ENCODE measurements around the gene KRTCAP2.
"Not testable (repeated sequence)": the region's sequence is repeated elsewhere in the genome, so short reads cannot be mapped to it uniquely, and the experiment has no call there.

Gene KRTCAP2

DNA sequence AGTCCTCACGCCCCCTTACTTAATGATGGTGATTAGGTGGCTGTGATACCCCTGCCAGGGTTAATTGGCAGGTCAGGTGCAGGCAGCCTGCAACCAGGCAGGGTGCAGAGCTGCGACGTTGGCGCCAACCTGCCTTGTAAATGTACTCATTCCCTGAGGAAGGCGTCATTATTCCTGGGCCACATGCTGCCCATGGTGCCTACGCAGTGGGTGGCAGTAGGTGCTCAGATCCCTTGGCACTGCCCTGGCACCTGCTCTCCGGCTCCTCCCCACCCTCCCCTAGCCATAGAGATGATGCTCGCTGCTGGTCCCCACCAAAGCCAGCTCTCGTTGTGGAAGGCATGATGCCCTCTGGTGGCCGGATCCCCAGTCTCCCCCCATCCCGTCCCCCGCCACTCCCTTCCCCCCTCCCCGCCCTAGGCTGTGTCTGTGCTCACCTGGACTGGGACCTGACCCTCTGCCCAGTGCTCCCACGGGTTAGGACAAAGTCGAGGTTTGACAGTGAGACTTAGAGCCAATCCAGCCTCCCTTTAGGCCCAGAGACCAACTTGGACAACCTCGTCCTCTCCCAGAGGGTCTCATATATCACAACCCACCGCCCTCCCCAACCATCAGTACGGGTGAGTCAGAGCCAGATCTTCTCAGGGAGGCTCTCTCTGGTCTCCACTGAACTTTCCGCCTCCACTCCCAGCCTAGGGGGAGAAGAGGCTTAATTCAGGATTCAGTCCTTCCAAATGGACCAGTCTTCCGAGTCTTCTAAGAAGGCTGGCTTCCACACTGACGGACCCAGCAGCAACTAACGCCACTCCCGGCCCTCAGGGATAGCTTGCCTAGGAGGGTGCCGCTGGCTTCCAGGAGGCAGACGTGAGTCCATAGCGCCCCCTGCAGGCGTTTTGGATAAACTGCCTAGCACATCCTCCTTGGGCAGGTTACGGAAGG, 5.7 kb downstream of the KRTCAP2 start:
- peak; percentile 88 for DNase-seq

DNA sequence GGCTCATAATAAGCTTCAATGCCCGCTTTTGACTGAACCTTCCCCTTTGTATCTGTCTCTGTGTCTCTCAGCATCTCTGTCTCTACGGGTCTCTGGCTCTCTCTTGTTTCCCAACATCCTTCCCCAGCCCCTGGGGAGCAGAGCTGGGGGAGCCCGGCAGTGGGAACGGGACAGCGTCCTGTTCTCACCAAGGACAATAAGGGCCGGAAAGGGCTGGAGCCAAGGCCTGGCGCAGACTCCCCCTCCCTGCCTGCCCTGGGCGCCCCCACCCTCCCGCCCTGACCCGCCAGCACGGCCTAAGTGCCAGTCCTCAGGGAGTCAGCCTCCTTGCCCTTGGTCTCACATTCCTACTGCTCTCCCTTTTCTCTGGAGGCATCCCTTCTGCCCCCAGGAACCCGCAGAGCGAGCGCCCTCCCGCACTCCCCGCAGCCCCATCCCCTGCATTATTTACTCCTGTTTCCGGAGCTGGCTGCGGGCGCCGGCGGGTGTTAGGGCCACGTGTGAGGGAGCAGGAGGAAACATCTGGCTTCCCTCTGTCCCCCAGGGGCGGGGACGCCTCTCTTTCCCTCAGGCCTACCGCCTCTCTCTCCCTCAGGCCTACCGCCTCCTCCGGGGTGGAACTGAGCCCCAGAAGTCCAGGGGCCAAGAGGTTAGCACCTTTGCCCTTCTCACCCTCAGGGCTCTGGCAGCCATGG, 6.5 kb downstream of the KRTCAP2 start:
- DNase-seq, result peak; percentile 65

DNA sequence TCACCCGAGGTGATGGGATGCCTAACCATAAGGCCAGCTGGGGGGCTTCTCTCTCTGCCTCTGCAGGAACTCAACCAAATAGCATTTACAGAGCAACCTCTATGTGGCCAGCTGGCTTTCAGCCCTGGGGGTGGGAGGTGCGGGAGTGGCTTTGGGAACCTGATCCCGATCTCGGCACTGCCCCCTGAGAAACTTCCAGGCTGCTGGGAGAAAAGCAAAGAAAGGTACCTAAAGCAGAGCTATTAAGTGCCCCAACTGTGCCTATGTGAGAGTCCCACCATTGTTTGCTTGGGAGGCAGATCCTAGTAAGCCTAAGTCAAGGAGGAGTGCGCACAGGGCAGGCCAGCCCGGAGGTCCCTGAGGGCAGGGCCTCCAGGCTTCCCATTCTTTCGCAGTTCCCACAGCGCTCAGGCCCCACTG, 7.0 kb downstream of the KRTCAP2 start:
- DNase-seq, result no peak

DNA sequence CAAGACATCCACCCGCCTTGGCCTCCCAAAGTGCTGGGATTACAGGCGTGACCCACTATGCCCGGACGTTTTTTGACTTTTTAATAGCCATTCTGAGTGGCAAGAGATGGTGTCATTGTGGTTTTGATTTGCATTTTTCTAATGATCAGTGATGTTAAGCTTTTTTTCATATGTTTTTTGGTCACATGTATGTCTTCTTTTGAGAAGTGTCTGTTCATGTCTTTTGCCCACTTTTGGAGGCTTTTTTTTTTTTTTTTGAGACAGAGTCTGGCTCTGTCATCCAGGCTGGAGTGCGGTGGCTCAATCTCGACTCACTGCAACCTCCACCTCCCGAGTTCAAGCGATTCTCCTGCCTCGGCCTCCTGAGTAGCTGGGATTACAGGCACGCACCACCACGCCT, 8.5 kb downstream of the KRTCAP2 start:
- not testable (repeated sequence) for DNase-seq

DNA sequence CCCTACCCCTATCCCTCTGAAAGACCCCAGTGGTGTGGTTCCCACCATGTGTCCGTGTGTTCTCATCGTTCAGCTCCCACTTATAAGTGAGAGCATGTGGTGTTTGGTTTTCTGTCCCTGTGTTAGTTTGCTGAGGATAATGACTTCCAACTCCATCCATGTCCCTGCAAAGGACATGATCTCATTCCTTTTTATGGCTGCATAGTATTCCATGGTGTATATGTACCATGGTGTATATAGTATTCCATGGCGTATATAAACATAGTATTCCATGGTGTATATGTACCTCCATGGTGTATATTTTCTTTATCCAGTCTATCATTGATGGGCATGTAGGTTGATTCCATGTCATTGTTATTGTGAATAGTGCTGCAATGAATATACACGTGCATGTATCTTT, 9.3 kb downstream of the KRTCAP2 start:
- DNase-seq, result not testable (repeated sequence)

GRCh38 chr1:155162631-155163030, 10.5 kb downstream of the KRTCAP2 start:
- not testable (repeated sequence) for DNase-seq

DNA sequence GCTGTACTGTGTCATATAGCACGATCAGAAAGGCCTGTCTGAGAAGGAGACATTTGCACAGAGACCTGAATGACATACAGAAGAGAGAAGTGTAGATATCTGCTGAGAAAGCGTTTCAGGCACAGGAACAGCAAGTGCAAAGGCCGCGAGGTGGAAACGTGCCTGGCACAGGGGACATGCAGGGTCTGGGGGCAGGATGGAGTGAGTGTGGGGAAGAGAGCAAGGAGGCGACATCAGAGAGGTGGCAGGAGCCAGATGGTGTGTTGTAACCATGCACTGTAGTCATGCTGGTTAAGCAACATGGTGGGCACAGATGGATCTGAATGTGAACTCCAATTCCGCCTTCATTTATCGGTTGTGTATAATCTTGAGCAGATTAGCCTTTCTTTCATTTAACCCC, 13.0 kb downstream of the KRTCAP2 start:
- DNase-seq, result no peak

- DNase-seq, result no peak
Measured at GRCh38 chr1:155158991-155159390, 14.1 kb downstream of the KRTCAP2 start.

DNA sequence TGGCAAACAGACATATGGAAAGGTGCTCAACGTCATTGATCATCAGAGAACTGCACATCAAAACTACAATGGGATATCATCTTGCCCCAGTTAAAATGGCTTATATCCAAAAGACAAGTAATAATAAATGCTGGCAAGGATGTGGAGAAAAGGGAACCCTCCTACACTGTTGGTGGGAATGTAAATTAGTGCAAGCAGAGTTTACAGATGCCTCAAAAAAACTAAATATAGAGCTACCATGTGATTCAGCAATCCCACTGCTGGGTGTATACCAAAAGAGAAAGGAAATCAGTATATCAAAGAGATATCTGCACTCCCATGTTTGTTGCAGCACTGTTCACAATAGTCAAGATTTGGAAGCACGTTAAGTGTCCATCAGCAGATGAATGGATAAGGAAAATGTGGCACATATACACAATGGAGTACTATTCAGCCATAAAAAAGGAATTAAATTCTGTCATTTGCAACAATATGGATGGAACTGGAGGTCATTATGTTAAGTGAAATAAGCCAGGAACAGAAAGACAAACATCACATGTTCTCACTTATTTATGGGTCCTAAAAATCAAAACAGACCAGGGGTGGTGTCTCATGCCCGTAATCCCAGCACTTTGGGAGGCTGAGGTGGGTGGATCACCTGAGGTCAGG, 17.0 kb downstream of the KRTCAP2 start:
- not testable (repeated sequence) for DNase-seq

- no peak for DNase-seq
Measured at GRCh38 chr1:155145491-155145890, 27.6 kb downstream of the KRTCAP2 start.

GRCh38 chr1:155141749-155142148, 31.4 kb downstream of the KRTCAP2 start:
- no peak for DNase-seq

DNA sequence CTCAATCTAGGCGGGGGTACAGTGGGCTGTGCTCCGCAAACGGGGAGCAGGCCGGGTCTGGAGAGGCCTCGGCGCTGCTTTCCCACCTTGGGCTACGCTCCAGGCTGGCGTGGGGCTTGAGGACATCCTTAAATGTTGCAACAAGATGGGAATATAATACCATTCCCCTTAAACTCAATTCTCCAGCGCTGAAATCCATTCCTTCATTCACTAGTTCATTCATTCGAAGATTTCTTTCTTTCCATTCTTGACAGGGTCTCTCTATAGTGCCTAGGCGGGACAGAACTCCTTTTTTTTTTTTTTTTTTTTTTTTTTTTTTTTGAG, 32.5 kb downstream of the KRTCAP2 start:
- DNase-seq, result no peak

DNA sequence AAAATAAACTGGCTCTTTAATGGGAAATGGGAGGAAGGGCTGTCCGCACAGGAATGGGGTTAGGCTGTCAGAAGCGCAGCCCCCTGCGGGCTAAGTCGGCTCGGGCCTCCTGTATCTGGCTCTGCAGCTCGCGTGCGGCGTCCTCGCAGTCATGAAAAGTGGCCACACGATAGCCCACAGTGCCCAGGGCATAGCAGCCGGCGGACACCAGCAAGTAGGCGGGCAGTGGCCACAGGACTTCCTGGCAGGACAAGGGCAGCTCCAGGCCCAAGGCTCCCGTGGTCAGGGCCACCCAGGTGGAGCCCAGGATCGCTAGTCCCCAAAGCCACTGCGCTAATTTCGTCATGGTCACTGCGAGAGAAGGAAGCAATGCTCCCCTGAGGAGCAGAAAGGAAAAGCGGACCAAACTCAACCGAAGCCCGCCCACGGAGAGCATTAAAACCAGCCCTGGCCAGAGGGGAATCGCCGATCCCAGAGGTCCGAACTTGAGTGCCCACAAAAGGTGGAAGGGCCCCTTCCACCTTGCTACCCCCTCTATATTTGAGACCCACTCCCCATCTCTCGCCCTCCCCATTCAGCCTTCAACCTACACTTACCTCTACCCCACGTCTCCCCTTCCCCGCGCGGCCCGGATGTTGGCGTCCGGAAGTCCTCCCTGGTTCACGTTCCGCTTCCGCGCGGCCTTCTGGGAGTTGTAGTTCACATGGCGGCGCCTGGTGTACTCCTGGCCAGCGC, 33.0 kb downstream of the KRTCAP2 start, which contains the start of gene DPM3:
DPM3 (minus strand) TSS at position 637 of the 735 bp plus-strand sequence; CDS start at position 346, 291 bp downstream.
- peak; percentile 93 for DNase-seq

DNA sequence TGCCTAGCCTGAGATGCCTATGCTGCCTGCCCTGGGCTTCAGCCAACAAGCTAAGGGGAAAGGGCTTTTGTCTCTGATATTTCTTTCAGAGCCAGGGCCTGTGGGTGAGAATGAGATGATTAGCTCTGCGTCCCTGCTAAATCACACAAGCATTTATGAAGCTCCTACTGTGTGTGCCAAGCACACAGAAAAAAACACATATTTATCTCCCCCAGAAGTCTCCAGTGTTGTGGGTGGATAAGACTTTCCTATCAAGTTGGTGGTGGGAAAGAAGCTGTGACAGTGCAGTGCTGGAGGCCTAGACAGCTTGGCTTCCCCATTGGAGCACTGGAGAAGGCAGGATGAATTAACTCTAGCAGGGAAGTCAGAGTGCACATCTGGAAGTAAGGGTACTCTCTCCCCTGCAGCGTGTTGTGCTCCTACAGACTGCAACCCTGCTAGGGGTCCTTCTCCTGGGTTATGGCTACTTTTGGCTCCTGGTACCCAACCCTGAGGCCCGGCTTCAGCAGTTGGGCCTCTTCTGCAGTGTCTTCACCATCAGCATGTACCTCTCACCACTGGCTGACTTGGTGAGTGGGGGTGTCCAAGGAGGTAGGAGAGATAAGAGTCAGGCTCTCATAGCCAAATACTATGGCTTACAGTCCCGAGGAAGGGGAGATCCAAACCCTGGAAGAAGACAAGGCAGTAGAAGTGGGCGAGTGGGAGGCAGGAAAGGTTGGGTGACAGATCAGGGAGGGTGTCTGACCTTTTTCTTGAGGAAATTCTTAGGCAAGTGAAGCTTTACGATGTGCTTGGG, 35.8 kb downstream of the KRTCAP2 start:
- no peak for DNase-seq

DNA sequence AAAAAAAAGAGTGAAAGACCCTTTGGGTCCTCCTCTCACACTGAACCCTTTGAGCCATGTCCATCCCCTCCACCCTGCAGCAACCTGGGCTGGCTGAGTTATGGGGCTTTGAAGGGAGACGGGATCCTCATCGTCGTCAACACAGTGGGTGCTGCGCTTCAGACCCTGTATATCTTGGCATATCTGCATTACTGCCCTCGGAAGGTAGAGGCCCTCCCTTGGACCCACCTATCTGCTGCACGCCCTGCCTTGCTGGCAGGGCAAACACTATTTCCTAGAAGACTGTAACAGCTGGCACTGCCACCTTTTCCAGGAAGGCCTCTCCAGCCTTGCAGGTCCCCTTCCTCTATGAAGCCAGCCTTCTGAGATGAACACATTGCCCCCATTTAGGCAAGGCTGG, 36.4 kb downstream of the KRTCAP2 start:
- no peak for DNase-seq

DNA sequence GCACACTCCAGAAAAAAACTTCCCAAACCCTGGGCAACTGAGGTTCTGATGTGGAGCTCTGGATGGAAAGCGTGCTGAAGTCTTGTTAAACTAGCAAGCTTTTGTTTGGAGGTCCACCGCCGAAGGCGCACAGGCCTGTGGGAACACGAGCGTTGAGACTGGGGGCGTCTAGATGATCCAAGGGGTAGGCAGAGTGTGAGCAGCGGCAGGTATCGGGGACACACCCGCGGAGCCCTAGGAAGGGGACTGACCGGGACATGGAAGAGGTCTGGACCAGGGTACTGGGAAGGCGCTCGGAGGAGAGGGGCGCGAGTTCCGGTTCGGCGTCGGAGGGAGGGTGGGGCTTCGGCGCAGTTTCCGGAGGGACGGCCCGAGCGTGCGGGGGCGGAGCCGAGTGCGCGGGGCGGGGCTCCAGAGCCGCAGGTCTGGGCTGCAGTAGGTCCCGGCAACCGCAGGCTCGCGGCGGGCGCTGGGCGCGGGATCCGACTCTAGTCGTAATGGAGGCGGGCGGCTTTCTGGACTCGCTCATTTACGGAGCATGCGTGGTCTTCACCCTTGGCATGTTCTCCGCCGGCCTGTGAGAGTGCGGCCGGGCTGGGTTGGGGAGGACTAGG, 37.6 kb downstream of the KRTCAP2 start, which contains the start of gene SLC50A1:
SLC50A1 (plus strand) TSS at position 438 of the 614 bp plus-strand sequence; CDS start at position 498, 60 bp downstream.
- DNase-seq, result peak; percentile 97

GRCh38 chr1:155134880-155135414, 38.2 kb downstream of the KRTCAP2 start:
- peak; percentile 88 for DNase-seq

- DNase-seq, result no peak
Measured at GRCh38 chr1:155134322-155134721, 38.8 kb downstream of the KRTCAP2 start.

DNA sequence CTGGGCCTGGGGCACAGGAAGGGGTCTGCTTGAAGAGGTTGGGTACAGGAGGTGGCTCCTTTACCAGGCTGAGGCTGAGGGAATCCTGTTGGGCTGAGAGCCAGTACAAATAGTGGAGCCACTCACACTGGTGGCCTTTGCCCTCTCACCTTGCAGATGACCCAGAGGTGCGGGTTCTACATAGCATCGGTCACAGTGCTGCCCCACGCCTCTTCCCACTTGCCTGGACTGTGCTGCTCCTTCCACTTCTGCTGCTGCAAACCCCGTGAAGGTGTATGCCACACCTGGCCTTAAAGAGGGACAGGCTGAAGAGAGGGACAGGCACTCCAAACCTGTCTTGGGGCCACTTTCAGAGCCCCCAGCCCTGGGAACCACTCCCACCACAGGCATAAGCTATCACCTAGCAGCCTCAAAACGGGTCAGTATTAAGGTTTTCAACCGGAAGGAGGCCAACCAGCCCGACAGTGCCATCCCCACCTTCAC, 39.3 kb downstream of the KRTCAP2 start:
- DNase-seq, result no peak

- DNase-seq, result no peak
Measured at GRCh38 chr1:155131856-155132255, 41.2 kb downstream of the KRTCAP2 start.

GRCh38 chr1:155131285-155131684, 41.8 kb downstream of the KRTCAP2 start:
- no peak for DNase-seq

All from right forelimb (tissue), 1 donor.